AG09319 (cell line): ENCODE data around the gene CLASP1.

Experiments used
- DNase-seq: peaks from one replicate; pipeline ENCODE4 v3.0.0-alpha.2; 2010; ENCODE audit warnings: low read depth; ENCODE audit errors: extremely low read depth
- CTCF ChIP-seq: IDR thresholded peaks from 2 replicates; pipeline ENCODE4 v1.5.1; 2011; ENCODE audit warnings: low read depth, mild to moderate bottlenecking, inconsistent platforms, low read length, moderate library complexity

Gene CLASP1

GRCh38 chr2:121524685-121525425, 124.4 kb downstream of the CLASP1 start:
- no peak for DNase-seq
- TF ChIP-seq CTCF, result no peak

- TF ChIP-seq CTCF, result no peak
Observed at GRCh38 chr2:121521359-121521758, 127.9 kb downstream of the CLASP1 start.

GRCh38 chr2:121520641-121520994, 128.6 kb downstream of the CLASP1 start:
- DNase-seq, result no peak
- TF ChIP-seq CTCF, result no peak

More at GRCh38 chr2:121521359-121521758, 127.9 kb downstream of the CLASP1 start:
- DNase-seq, result no peak

- no peak for TF ChIP-seq CTCF
- DNase-seq, result no peak
Observed at GRCh38 chr2:121519732-121520640, 129.3 kb downstream of the CLASP1 start.

GRCh38 chr2:121519153-121519552, 130.1 kb downstream of the CLASP1 start:
- no peak for DNase-seq
- TF ChIP-seq CTCF, result no peak

- no peak for DNase-seq
- no peak for TF ChIP-seq CTCF
Observed at GRCh38 chr2:121513597-121514333, 135.5 kb downstream of the CLASP1 start.
